ENCODE measurements around the gene PRR36. TPM values are rescaled to one million over a fixed set of nuclear protein-coding genes. Genes with fewer than 3 reads are reported as not detected.

PRR36 gene
- total RNA-seq, 4 donors from 2014 or later = 0.52 TPM; not detected in 3

- Histone ChIP-seq H3K4me1 (peaks cover 1 to 2% (median 1%) of the 10 kb centered on the region in 4 donors), H3K27me3 (peaks cover 0 to 23% (median 3%) of the 10 kb centered on the region in 4 donors), H3K4me3 (no peak overlapping the region), H3K27ac (replicated peaks in 1 of 4) (no peak overlapping the region), H3K36me3 (no peaks in the 10 kb centered on the region), H3K9me3 (no peaks in the 10 kb centered on the region)
- 92% methylated on average over 4 of the region's 4 CpGs for WGBS
- TF ChIP-seq POLR2A (IDR thresholded peaks at IDR 0.05; ENCODE audit: low read depth) (no peak), POLR2AphosphoS5 (IDR thresholded peaks at IDR 0.05) (no peak), CTCF (IDR thresholded peaks at IDR 0.05) (no peak), EP300 (IDR thresholded peaks at IDR 0.05) (no peak)
- intact Hi-C loops (cut with DNase I) = no loop called here
- no peak for DNase-seq (ENCODE audit: extremely low spot score)
Measured at GRCh38 chr19:7883105-7883504, 8.9 kb upstream of the PRR36 start.

- no peak for DNase-seq (ENCODE audit: extremely low spot score)
- no peak overlapping the region for H3K4me3 ChIP-seq
- H3K9me3 ChIP-seq = no peaks in the 10 kb centered on the region
- no peaks in the 10 kb centered on the region for H3K4me1 ChIP-seq
- intact Hi-C loops (cut with DNase I) = no loop called here
- H3K27me3 ChIP-seq = peaks cover 0 to 15% (median 0%) of the 10 kb centered on the region in 4 donors
- H3K36me3 ChIP-seq = no peaks in the 10 kb centered on the region
- no peak overlapping the region for H3K27ac ChIP-seq (replicated peaks in 1 of 4)
- 93% methylated on average over 3 of the region's 3 CpGs for WGBS
- no peak for TF ChIP-seq CTCF (IDR thresholded peaks at IDR 0.05)
- no peak for TF ChIP-seq EP300 (IDR thresholded peaks at IDR 0.05)
Measured at GRCh38 chr19:7881910-7882309, 7.7 kb upstream of the PRR36 start.

GRCh38 chr19:7879836-7880235 is 5.6 kb upstream of the PRR36 start:
- intact Hi-C loops (cut with DNase I) = no loop called here
- H3K27ac ChIP-seq (replicated peaks in 1 of 4) = no peak overlapping the region

DNA sequence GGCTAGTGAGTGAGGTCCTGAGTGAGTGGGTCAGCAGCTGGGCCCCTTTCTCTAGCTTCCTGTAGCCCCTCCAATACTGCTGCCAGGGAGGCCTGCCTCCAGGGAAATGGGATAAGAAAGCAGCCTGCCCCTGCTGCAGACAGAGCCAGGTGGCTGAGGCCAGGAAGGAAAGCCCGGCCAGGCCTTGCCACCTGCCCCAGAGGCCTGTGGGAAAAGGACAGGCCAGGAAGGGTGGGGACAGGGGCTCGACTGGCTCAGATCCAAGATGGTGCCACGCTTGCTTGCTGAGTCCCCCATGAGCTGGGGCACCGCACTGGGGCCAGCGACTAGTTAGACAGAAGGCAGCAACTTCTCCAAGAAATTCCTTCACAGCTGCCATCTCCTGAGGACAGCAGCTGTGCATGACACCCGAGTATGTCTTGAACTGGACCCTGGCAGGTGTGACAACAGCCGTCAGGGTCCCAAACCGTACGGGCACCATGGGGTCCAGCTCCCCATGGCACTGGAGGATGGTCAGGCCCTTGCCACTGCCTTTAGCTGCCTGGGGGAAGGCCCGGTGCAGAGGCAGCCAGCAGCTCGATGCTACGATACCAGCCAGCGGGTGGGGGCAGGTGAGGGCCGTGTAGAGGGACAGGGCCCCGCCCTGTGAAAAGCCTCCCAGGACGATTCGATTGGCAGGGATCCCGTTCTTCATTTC is 5.1 kb upstream of the PRR36 start:
- no peak for TF ChIP-seq CTCF (IDR thresholded peaks at IDR 0.05)
- no peak for TF ChIP-seq POLR2A (IDR thresholded peaks at IDR 0.05; ENCODE audit: low read depth)
- no peak for TF ChIP-seq EP300 (IDR thresholded peaks at IDR 0.05)
- no peak for TF ChIP-seq POLR2AphosphoS5 (IDR thresholded peaks at IDR 0.05)
- Histone ChIP-seq H3K4me3 (no peak overlapping the region), H3K27me3 (peaks cover 3 to 41% (median 9%) of the 10 kb centered on the region in 4 donors), H3K27ac (replicated peaks in 1 of 4) (no peak overlapping the region), H3K4me1 (peaks cover 0 to 6% (median 5%) of the 10 kb centered on the region in 4 donors), H3K36me3 (no peaks in the 10 kb centered on the region), H3K9me3 (no peaks in the 10 kb centered on the region)
- 68% methylated on average over 9 of the region's 18 CpGs for WGBS
- intact Hi-C loops (cut with DNase I) = no loop called here
- DNase-seq (ENCODE audit: extremely low spot score) = no peak

More at GRCh38 chr19:7879836-7880235, 5.6 kb upstream of the PRR36 start:
- 86% methylated on average over 17 of the region's 19 CpGs for WGBS
- no peak overlapping the region for H3K4me3 ChIP-seq
- no peak for DNase-seq (ENCODE audit: extremely low spot score)
- peaks cover 0 to under 1% (median 0%) of the 10 kb centered on the region in 4 donors for H3K4me1 ChIP-seq
- no peaks in the 10 kb centered on the region for H3K9me3 ChIP-seq
- TF ChIP-seq POLR2AphosphoS5 (IDR thresholded peaks at IDR 0.05) = no peak
- no peak for TF ChIP-seq POLR2A (IDR thresholded peaks at IDR 0.05; ENCODE audit: low read depth)
- no peak for TF ChIP-seq CTCF (IDR thresholded peaks at IDR 0.05)
- TF ChIP-seq EP300 (IDR thresholded peaks at IDR 0.05) = no peak
- H3K27me3 ChIP-seq = peaks cover 0 to 36% (median 4%) of the 10 kb centered on the region in 4 donors
- H3K36me3 ChIP-seq = no peaks in the 10 kb centered on the region

Data from esophagus muscularis mucosa (tissue), 4 donors.